ENCODE measurements around the gene SRSF2. TPM values are rescaled to one million over a fixed set of nuclear protein-coding genes. Genes with fewer than 3 reads are reported as not detected.
"Not testable (repeated sequence)": the region's sequence is repeated elsewhere in the genome, so short reads cannot be mapped to it uniquely, and the experiment has no call there.

Gene SRSF2
- total RNA-seq, 1 donor from 2014 or later = 98.0 TPM

GRCh38 chr17:76725580-76726230, 11.4 kb downstream of the SRSF2 start:
- DNase-seq (ENCODE audit: low spot score) = peak; percentile 87
- intact Hi-C loops (cut with DNase I) = loop anchor here (1.0 kb wide), 1 partner anchor 12 kb away; the partner anchor contains the start of gene SRSF2

- intact Hi-C loops (cut with DNase I) = no loop called here
- no peak for DNase-seq (ENCODE audit: low spot score)
Measured at GRCh38 chr17:76723812-76724211, 13.3 kb downstream of the SRSF2 start.

- intact Hi-C loops (cut with DNase I); DNase-seq (ENCODE audit: low spot score): not testable (repeated sequence)
Measured at GRCh38 chr17:76722977-76723376, 14.2 kb downstream of the SRSF2 start.

GRCh38 chr17:76722279-76722678, 14.9 kb downstream of the SRSF2 start:
- intact Hi-C loops (cut with DNase I) = no loop called here
- DNase-seq (ENCODE audit: low spot score) = no peak

- intact Hi-C loops (cut with DNase I) = no loop called here
- DNase-seq (ENCODE audit: low spot score) = no peak
Measured at GRCh38 chr17:76721463-76721862, 15.7 kb downstream of the SRSF2 start.

- intact Hi-C loops (cut with DNase I) = no loop called here
- no peak for DNase-seq (ENCODE audit: low spot score)
Measured at GRCh38 chr17:76720941-76721340, 16.2 kb downstream of the SRSF2 start.

- no peak for DNase-seq (ENCODE audit: low spot score)
- intact Hi-C loops (cut with DNase I) = no loop called here
Measured at GRCh38 chr17:76720211-76720610, 16.9 kb downstream of the SRSF2 start.

GRCh38 chr17:76718516-76718915, 18.6 kb downstream of the SRSF2 start:
- no peak for DNase-seq (ENCODE audit: low spot score)
- intact Hi-C loops (cut with DNase I) = loop anchor here (5.0 kb wide), 4 partner anchors 36 to 191 kb away; partner anchors contain the start of gene PRCD

GRCh38 chr17:76716839-76717215, 20.3 kb downstream of the SRSF2 start:
- intact Hi-C loops (cut with DNase I) = loop anchor here (5.0 kb wide), 4 partner anchors 35 to 190 kb away; partner anchors contain the start of gene PRCD
- no peak for DNase-seq (ENCODE audit: low spot score)

GRCh38 chr17:76716146-76716838, 20.8 kb downstream of the SRSF2 start:
- intact Hi-C loops (cut with DNase I) = loop anchor here (5.0 kb wide), 4 partner anchors 34 to 189 kb away; partner anchors contain the start of gene PRCD
- DNase-seq (ENCODE audit: low spot score) = peak; percentile 87

- intact Hi-C loops (cut with DNase I) = loop anchor here (5.0 kb wide), 4 partner anchors 33 to 188 kb away; partner anchors contain the start of gene PRCD
- DNase-seq (ENCODE audit: low spot score) = no peak
Measured at GRCh38 chr17:76715496-76715830, 21.7 kb downstream of the SRSF2 start.

GRCh38 chr17:76714822-76715495, 22.2 kb downstream of the SRSF2 start:
- intact Hi-C loops (cut with DNase I) = loop anchor here (5.0 kb wide), 6 partner anchors 33 to 188 kb away; partner anchors contain the start of gene PRCD

GRCh38 chr17:76714336-76714735, 22.8 kb downstream of the SRSF2 start:
- intact Hi-C loops (cut with DNase I) = loop anchor here (5.0 kb wide), 2 partner anchors 42 to 157 kb away; no protein-coding TSS in a partner anchor

More at GRCh38 chr17:76714822-76715495, 22.2 kb downstream of the SRSF2 start:
- peak; percentile 88 for DNase-seq (ENCODE audit: low spot score)

GRCh38 chr17:76713765-76714164, 23.4 kb downstream of the SRSF2 start:
- DNase-seq (ENCODE audit: low spot score) = no peak

More at GRCh38 chr17:76714336-76714735, 22.8 kb downstream of the SRSF2 start:
- DNase-seq (ENCODE audit: low spot score) = no peak

GRCh38 chr17:76712321-76712720, 24.8 kb downstream of the SRSF2 start:
- intact Hi-C loops (cut with DNase I) = loop anchor here (5.0 kb wide), 2 partner anchors 40 to 155 kb away; no protein-coding TSS in a partner anchor
- DNase-seq (ENCODE audit: low spot score) = not testable (repeated sequence)

More at GRCh38 chr17:76713765-76714164, 23.4 kb downstream of the SRSF2 start:
- intact Hi-C loops (cut with DNase I) = loop anchor here (5.0 kb wide), 2 partner anchors 41 to 156 kb away; no protein-coding TSS in a partner anchor

- intact Hi-C loops (cut with DNase I) = loop anchor here (5.0 kb wide), 2 partner anchors 39 to 154 kb away; no protein-coding TSS in a partner anchor
- DNase-seq (ENCODE audit: low spot score) = peak; percentile 88
Measured at GRCh38 chr17:76710863-76711611, 26.1 kb downstream of the SRSF2 start, which contains the start of gene MXRA7. MXRA7 (minus strand) TSS chr17:76710965; CDS start chr17:76710946, 19 bp downstream.

GRCh38 chr17:76709951-76710862, 26.9 kb downstream of the SRSF2 start:
- DNase-seq (ENCODE audit: low spot score) = not testable (repeated sequence)
- intact Hi-C loops (cut with DNase I) = loop anchor here (1.0 to 5.0 kb wide), 4 partner anchors 10 to 153 kb away; no protein-coding TSS in a partner anchor

Data from cardiac septum (tissue), 1 donor.